ENCODE data around the gene ZPBP.

ZPBP gene

DNA sequence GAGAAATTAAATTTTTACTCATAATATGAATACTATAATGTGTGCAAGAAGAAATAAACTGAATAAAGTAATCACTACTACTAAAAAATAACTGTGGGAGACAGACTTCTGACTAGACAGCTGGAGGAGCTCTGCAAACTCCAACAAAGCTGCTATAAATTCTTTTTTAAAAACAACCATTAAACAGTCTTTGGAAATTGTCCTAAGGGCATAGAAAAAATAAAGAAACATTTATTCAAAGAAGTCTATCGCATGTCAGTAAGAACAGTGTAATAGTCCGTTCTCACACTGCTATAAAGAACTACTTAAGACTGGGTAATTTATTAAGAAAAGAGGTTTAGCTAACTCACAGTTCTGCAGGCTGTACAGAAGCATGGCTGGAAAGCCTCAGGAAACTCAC, 56.0 kb downstream of the ZPBP start:
- H3K27ac ChIP-seq (ENCODE audit: low read depth, low read length) = no peak overlapping the region
- H3K9ac ChIP-seq (ENCODE audit: low read depth, low read length) = no peak overlapping the region
- H3K36me3 ChIP-seq (ENCODE audit: insufficient read depth, low read length) = no peaks in the 10 kb centered on the region
- WGBS = 94% methylated on average over 2 of the region's 2 CpGs
- H3K4me3 ChIP-seq (ENCODE audit: low read length) = no peak overlapping the region
- H3K27me3 ChIP-seq (ENCODE audit: insufficient read depth, low read length) = no peaks in the 10 kb centered on the region
- H3K4me1 ChIP-seq (ENCODE audit: insufficient read depth, low read length) = no peaks in the 10 kb centered on the region
- H3K9me3 ChIP-seq (ENCODE audit: insufficient read depth, low read depth, low read length) = no peaks in the 10 kb centered on the region

DNA sequence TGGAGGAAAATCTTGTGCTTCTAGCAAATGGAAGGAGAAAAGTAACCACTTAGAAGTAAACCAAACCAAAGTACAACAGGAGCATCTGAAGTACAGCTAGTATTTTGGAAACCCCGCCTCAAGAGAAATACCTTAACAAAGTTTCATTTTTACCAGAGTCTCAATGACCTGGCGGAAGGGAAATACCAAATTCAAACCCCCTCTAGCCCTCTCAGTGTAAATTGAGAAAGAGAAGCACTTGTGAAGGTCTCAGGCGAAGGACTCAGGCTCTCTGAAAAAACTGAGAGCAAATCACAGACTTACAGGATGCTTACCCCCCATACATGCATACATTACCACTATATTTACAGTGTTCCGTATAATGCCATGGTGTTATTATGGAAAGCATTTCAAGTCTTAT, 70.1 kb downstream of the ZPBP start:
- no peaks in the 10 kb centered on the region for H3K27me3 ChIP-seq (ENCODE audit: insufficient read depth, low read length)
- 92% methylated on average over 4 of the region's 4 CpGs for WGBS
- H3K9ac ChIP-seq (ENCODE audit: low read depth, low read length) = no peak overlapping the region
- no peaks in the 10 kb centered on the region for H3K9me3 ChIP-seq (ENCODE audit: insufficient read depth, low read depth, low read length)
- H3K4me1 ChIP-seq (ENCODE audit: insufficient read depth, low read length) = no peaks in the 10 kb centered on the region
- no peaks in the 10 kb centered on the region for H3K36me3 ChIP-seq (ENCODE audit: insufficient read depth, low read length)
- H3K27ac ChIP-seq (ENCODE audit: low read depth, low read length) = no peak overlapping the region
- no peak overlapping the region for H3K4me3 ChIP-seq (ENCODE audit: low read length)

DNA sequence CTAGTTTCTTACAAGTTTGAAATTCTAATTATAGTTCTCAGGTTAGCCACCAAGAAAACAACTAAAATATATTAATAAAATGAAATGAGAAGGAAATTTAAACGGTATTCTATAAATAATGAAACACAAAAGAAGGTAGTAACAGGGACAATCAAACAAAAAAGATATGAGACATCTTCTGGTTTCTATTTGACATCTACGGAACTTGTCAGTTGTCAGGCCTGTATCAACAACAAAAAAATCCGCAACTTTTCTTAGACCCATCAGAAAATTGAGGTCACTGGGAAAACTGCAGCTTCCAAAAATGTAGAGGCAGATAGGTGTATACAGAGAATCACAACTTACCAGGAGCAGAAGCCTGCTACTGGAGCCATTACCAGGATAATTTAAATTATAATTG, 70.6 kb downstream of the ZPBP start:
- Histone ChIP-seq H3K27ac (ENCODE audit: low read depth, low read length) (no peak overlapping the region), H3K4me1 (ENCODE audit: insufficient read depth, low read length) (no peaks in the 10 kb centered on the region), H3K36me3 (ENCODE audit: insufficient read depth, low read length) (no peaks in the 10 kb centered on the region), H3K4me3 (ENCODE audit: low read length) (no peak overlapping the region), H3K9ac (ENCODE audit: low read depth, low read length) (no peak overlapping the region), H3K9me3 (ENCODE audit: insufficient read depth, low read depth, low read length) (no peaks in the 10 kb centered on the region), H3K27me3 (ENCODE audit: insufficient read depth, low read length) (no peaks in the 10 kb centered on the region)
- WGBS = 97% methylated on average over 2 of the region's 3 CpGs

DNA sequence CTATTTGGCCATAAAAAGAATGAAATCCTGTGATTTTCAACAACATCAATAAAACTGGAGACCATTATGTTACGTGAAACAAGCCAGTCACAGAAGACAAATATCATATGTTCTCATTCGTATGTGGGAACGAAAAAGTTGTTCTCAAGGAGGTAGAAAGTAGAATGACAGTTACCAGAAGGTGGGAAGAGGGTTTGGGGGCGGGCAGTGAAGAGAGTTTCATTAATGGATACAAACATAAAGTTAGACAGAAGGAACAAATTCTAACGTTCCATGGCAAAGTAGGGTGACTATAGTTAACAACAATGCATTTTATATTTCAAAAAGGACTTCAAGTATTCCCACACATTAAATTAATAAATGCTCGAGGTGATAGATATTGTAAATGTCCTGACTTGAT, 97.4 kb downstream of the ZPBP start:
- Histone ChIP-seq H3K9ac (ENCODE audit: low read depth, low read length) (no peak overlapping the region), H3K36me3 (ENCODE audit: insufficient read depth, low read length) (no peaks in the 10 kb centered on the region), H3K27me3 (ENCODE audit: insufficient read depth, low read length) (no peaks in the 10 kb centered on the region), H3K9me3 (ENCODE audit: insufficient read depth, low read depth, low read length) (no peaks in the 10 kb centered on the region; the same call in 1 of the 2 replicates), H3K27ac (ENCODE audit: low read depth, low read length) (no peak overlapping the region), H3K4me3 (ENCODE audit: low read length) (no peak overlapping the region), H3K4me1 (ENCODE audit: insufficient read depth, low read length) (no peaks in the 10 kb centered on the region)
- WGBS = 98% methylated on average over 5 of the region's 6 CpGs

DNA sequence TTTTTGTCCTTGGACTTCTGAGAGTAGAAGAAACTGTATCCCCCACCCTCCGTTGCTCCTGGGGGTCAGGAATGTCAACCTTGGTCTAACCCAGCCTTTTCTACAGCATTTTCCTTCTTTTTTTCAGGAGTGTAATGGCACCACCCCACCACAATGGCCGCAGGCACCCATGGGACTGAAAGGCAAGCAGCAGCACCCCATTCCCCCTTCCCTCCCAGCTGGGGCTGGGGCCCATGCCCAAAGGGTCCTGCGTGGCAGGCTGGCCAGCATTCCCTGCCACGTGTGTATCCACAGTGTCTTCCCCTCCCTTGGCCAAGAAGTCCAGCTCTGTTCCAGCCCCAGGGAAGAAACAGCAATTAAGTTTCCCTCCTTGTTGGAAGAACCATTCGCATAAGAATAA, 106.9 kb downstream of the ZPBP start:
- H3K4me1 ChIP-seq (ENCODE audit: insufficient read depth, low read length) = no peaks in the 10 kb centered on the region
- H3K36me3 ChIP-seq (ENCODE audit: insufficient read depth, low read length) = no peaks in the 10 kb centered on the region
- H3K9ac ChIP-seq (ENCODE audit: low read depth, low read length) = no peak overlapping the region
- H3K27ac ChIP-seq (ENCODE audit: low read depth, low read length) = no peak overlapping the region
- H3K9me3 ChIP-seq (ENCODE audit: insufficient read depth, low read depth, low read length) = peaks cover 46% of the 10 kb centered on the region
- no peak overlapping the region for H3K4me3 ChIP-seq (ENCODE audit: low read length)
- 85% methylated on average over 5 of the region's 5 CpGs for WGBS
- no peaks in the 10 kb centered on the region for H3K27me3 ChIP-seq (ENCODE audit: insufficient read depth, low read length)

DNA sequence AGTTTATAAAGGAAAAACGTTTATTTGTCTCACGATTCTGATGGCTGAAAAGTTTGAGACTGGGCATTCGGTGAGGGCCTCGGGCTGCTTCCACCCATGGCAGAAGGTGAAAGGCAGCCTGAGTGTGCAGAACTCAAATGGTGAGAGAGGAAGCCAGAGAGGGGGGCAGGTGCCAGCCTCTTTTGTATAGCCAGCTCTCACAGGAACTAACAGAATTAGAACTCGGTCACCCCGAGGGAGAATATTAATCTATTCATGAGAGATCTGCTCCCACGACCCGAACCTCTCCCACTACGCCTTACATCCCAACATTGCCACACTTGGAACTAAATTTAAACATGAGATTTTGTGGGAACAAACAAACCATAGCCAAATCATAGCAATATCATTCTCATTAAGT, 112.6 kb downstream of the ZPBP start:
- Histone ChIP-seq H3K27ac (ENCODE audit: low read depth, low read length) (no peak overlapping the region), H3K9me3 (ENCODE audit: insufficient read depth, low read depth, low read length) (no peaks in the 10 kb centered on the region), H3K27me3 (ENCODE audit: insufficient read depth, low read length) (no peaks in the 10 kb centered on the region), H3K4me3 (ENCODE audit: low read length) (no peak overlapping the region), H3K4me1 (ENCODE audit: insufficient read depth, low read length) (no peaks in the 10 kb centered on the region), H3K9ac (ENCODE audit: low read depth, low read length) (no peak overlapping the region), H3K36me3 (ENCODE audit: insufficient read depth, low read length) (no peaks in the 10 kb centered on the region)
- WGBS = 91% methylated on average over 9 of the region's 9 CpGs

DNA sequence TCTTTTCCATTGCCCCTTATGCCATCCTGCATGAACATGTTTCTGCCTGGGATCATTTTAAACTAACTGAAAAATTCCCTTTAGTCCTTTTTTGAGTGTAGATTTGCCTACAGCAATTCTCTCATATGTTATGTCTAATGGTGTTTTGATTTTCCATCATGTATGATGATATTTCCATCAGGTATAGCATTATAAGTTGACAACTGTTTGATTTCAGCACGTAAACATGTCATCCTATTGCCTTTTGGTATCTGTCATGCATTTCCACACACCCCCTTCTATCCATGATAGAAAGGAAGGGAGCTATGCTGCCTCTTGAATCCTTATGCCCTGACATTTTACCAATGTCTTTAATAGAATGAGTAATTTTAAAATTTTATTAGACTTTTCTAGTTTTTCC, 116.8 kb downstream of the ZPBP start:
- no peak overlapping the region for H3K27ac ChIP-seq (ENCODE audit: low read depth, low read length)
- no peak overlapping the region for H3K4me3 ChIP-seq (ENCODE audit: low read length)
- H3K36me3 ChIP-seq (ENCODE audit: insufficient read depth, low read length) = no peaks in the 10 kb centered on the region
- WGBS = 100% methylated on average over 1 of the region's 1 CpG
- no peaks in the 10 kb centered on the region for H3K27me3 ChIP-seq (ENCODE audit: insufficient read depth, low read length)
- no peaks in the 10 kb centered on the region for H3K9me3 ChIP-seq (ENCODE audit: insufficient read depth, low read depth, low read length)
- H3K9ac ChIP-seq (ENCODE audit: low read depth, low read length) = no peak overlapping the region
- H3K4me1 ChIP-seq (ENCODE audit: insufficient read depth, low read length) = no peaks in the 10 kb centered on the region

DNA sequence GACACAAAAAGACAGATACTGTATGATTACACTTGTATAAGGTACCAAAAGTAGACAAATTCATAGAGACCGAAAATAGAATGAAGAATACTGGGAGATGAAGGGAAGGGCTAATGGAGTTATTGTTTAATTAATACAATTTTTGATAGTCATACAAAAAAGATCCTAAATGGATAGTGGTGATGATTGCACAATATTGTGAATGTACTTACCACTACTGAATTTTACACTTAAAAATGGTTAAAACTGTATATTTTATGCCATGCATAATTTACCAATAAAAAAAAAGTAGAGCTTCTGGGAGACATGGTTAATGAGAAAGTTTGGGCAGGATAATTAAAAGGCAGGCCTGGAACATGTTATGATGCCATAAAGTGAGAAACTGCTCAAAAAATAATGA, 119.0 kb downstream of the ZPBP start:
- Histone ChIP-seq H3K4me1 (ENCODE audit: insufficient read depth, low read length) (no peaks in the 10 kb centered on the region), H3K27me3 (ENCODE audit: insufficient read depth, low read length) (no peaks in the 10 kb centered on the region), H3K4me3 (ENCODE audit: low read length) (no peak overlapping the region), H3K9ac (ENCODE audit: low read depth, low read length) (no peak overlapping the region), H3K9me3 (ENCODE audit: insufficient read depth, low read depth, low read length) (no peaks in the 10 kb centered on the region), H3K36me3 (ENCODE audit: insufficient read depth, low read length) (no peaks in the 10 kb centered on the region), H3K27ac (ENCODE audit: low read depth, low read length) (no peak overlapping the region)
- 86% methylated on average over 1 of the region's 1 CpG for WGBS

DNA sequence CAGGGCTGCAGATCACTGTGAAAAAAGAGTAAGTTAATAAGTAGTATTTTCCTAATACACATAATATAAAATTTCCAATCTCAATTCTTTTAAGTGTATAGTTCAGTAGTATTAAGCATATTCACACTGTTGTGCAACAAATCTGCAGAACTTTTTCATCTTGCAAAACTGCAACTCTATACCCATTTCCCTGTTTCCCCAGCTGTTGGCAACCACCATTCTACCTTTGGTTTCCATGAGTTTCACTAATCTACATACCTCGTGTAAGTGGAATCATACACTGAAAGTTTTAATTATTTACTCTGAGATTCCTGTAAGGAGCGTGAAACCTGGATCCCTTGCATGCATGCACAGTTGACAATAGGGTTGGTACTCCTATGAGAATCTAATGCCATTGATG, 155.4 kb downstream of the ZPBP start:
- WGBS = 96% methylated on average over 2 of the region's 2 CpGs
- Histone ChIP-seq H3K27ac (ENCODE audit: low read depth, low read length) (no peak overlapping the region), H3K9ac (ENCODE audit: low read depth, low read length) (no peak overlapping the region), H3K27me3 (ENCODE audit: insufficient read depth, low read length) (no peaks in the 10 kb centered on the region), H3K36me3 (ENCODE audit: insufficient read depth, low read length) (no peaks in the 10 kb centered on the region), H3K4me3 (ENCODE audit: low read length) (no peak overlapping the region), H3K9me3 (ENCODE audit: insufficient read depth, low read depth, low read length) (peaks cover 11% of the 10 kb centered on the region), H3K4me1 (ENCODE audit: insufficient read depth, low read length) (no peaks in the 10 kb centered on the region)

DNA sequence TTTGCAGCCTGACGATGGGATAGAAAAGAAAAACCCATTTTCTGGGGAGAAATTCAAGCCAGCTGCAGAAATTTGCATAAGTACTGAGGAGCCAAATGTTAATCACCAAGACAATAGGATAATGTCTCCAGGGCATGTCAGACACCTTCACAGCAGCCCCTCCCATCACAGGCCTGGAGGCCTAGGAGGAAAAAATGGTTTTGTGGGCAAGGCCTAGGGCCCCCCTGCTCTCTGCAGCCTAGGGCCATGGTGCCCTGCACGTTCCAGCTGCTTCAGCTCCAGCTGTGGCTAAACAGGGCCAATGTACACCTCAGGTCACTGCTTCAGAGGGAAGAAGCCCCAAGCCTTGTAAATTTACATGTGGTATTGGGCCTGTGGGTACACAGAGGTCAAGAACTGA, 161.4 kb downstream of the ZPBP start:
- Histone ChIP-seq H3K9me3 (ENCODE audit: insufficient read depth, low read depth, low read length) (peaks cover 30% of the 10 kb centered on the region), H3K27me3 (ENCODE audit: insufficient read depth, low read length) (no peaks in the 10 kb centered on the region), H3K9ac (ENCODE audit: low read depth, low read length) (no peak overlapping the region), H3K36me3 (ENCODE audit: insufficient read depth, low read length) (no peaks in the 10 kb centered on the region), H3K4me1 (ENCODE audit: insufficient read depth, low read length) (no peaks in the 10 kb centered on the region), H3K27ac (ENCODE audit: low read depth, low read length) (no peak overlapping the region), H3K4me3 (ENCODE audit: low read length) (no peak overlapping the region)
- 92% methylated on average over 2 of the region's 2 CpGs for WGBS

DNA sequence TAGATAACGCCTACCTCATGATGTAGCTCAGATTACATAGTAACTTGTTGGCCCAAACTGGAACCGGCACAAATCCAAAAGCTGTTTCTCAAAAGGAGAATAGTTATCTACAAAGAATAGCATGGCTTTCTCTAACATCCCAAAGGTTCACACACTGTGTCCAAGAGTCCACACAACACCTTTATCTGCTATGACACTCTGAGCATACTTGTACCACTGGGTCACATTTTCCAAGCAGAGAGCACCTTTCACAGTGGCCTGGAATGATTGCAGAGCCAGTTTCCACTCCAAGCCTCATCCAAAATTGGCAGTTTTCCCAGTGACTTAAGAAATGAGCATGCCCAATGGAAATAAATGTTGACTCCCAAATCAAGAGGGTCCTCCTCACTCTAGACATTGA, 164.3 kb downstream of the ZPBP start:
- H3K36me3 ChIP-seq (ENCODE audit: insufficient read depth, low read length) = no peaks in the 10 kb centered on the region
- H3K4me3 ChIP-seq (ENCODE audit: low read length) = no peak overlapping the region
- WGBS = 98% methylated on average over 2 of the region's 2 CpGs
- H3K4me1 ChIP-seq (ENCODE audit: insufficient read depth, low read length) = no peaks in the 10 kb centered on the region
- no peak overlapping the region for H3K9ac ChIP-seq (ENCODE audit: low read depth, low read length)
- H3K9me3 ChIP-seq (ENCODE audit: insufficient read depth, low read depth, low read length) = peaks cover 30% of the 10 kb centered on the region
- no peak overlapping the region for H3K27ac ChIP-seq (ENCODE audit: low read depth, low read length)
- no peaks in the 10 kb centered on the region for H3K27me3 ChIP-seq (ENCODE audit: insufficient read depth, low read length)

DNA sequence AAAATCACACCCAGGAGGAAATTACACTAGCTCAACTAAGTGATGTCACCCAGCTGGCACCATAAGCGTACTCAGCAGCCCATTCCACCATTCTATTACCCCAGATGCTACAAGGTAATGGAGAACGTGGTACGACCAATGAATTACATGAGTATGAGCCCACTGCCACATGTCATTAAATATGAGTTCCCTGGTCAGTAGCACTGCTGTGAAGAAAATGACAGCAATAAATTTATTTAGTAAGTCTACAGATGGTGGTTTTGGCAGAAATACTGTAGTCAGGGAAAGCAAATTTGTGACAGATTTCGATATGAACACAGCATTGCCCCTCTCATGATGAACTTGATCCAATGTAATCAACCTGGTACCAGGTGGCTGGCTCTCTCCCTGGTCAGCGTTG, 165.4 kb downstream of the ZPBP start:
- H3K9ac ChIP-seq (ENCODE audit: low read depth, low read length) = no peak overlapping the region
- no peak overlapping the region for H3K27ac ChIP-seq (ENCODE audit: low read depth, low read length)
- WGBS = 96% methylated on average over 5 of the region's 5 CpGs
- no peaks in the 10 kb centered on the region for H3K4me1 ChIP-seq (ENCODE audit: insufficient read depth, low read length)
- H3K4me3 ChIP-seq (ENCODE audit: low read length) = no peak overlapping the region
- no peaks in the 10 kb centered on the region for H3K36me3 ChIP-seq (ENCODE audit: insufficient read depth, low read length)
- no peaks in the 10 kb centered on the region for H3K27me3 ChIP-seq (ENCODE audit: insufficient read depth, low read length)
- H3K9me3 ChIP-seq (ENCODE audit: insufficient read depth, low read depth, low read length) = peaks cover 23% of the 10 kb centered on the region
